ENCODE results near the gene SLC44A3. TPM values are rescaled to one million over a fixed set of nuclear protein-coding genes. Genes with fewer than 3 reads are reported as not detected.

Gene SLC44A3
- total and polyA plus RNA-seq, 2 of the 13 experiments (the other 11 are each of a cell fraction or from before 2014, with no cell fraction given): 6.8 to 14.1 TPM

DNA sequence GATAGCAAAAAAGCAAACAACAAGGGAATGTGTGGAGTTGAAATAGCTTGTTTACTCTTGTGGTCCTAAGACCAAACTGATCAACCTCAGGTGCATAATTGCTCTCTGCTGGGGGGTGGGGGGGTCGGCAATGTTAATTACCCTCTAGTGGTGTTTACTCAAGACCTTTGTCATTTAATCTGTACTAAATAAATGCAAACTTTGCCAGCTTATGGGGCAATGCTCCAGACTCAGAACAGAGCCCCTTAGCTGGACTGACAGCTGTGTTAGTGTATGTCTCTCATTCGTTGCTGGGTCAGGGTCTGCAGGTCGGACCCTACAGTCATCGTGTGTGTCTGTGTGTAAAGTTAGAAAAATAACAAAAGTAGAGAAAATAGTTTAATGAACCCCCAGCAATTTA is 7.2 kb upstream of the SLC44A3 start:
- H3K9me3 ChIP-seq (ENCODE audit: low read length): peaks cover 17% of the 10 kb centered on the region
- no peaks in the 10 kb centered on the region for H3K27me3 ChIP-seq (ENCODE audit: control insufficient read depth in 1 of 2, insufficient read depth in 2 of 2, low read length in 2 of 2)
- TF ChIP-seq SIN3B (IDR thresholded peaks at IDR 0.05; ENCODE audit: low read length): no peak
- TF ChIP-seq FOXA1 (IDR thresholded peaks at IDR 0.05): no peak
- TF ChIP-seq FOXA1 (CRISPR knock-in tag; IDR thresholded peaks at IDR 0.05): peak; percentile 7; the same call in 1 of the 2 replicates
- TF ChIP-seq, protein P1, sequence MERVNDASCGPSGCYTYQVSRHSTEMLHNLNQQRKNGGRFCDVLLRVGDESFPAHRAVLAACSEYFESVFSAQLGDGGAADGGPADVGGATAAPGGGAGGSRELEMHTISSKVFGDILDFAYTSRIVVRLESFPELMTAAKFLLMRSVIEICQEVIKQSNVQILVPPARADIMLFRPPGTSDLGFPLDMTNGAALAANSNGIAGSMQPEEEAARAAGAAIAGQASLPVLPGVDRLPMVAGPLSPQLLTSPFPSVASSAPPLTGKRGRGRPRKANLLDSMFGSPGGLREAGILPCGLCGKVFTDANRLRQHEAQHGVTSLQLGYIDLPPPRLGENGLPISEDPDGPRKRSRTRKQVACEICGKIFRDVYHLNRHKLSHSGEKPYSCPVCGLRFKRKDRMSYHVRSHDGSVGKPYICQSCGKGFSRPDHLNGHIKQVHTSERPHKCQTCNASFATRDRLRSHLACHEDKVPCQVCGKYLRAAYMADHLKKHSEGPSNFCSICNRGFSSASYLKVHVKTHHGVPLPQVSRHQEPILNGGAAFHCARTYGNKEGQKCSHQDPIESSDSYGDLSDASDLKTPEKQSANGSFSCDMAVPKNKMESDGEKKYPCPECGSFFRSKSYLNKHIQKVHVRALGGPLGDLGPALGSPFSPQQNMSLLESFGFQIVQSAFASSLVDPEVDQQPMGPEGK (CRISPR knock-in tag; IDR thresholded peaks at IDR 0.05): peak; percentile 35
- peak; percentile 93 for TF ChIP-seq ZNF253 (CRISPR knock-in tag; IDR thresholded peaks at IDR 0.05; ENCODE audit: borderline replicate concordance)
- TF ChIP-seq, protein P2, sequence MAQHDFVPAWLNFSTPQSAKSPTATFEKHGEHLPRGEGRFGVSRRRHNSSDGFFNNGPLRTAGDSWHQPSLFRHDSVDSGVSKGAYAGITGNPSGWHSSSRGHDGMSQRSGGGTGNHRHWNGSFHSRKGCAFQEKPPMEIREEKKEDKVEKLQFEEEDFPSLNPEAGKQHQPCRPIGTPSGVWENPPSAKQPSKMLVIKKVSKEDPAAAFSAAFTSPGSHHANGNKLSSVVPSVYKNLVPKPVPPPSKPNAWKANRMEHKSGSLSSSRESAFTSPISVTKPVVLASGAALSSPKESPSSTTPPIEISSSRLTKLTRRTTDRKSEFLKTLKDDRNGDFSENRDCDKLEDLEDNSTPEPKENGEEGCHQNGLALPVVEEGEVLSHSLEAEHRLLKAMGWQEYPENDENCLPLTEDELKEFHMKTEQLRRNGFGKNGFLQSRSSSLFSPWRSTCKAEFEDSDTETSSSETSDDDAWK (CRISPR knock-in tag; IDR thresholded peaks at IDR 0.05): no peak
- H3K9ac ChIP-seq (ENCODE audit: insufficient read depth, low read depth, low read length): no peak overlapping the region
- H3K79me2 ChIP-seq (ENCODE audit: insufficient read depth, low read length): no peaks in the 10 kb centered on the region
- FAIRE-seq (no peak), ATAC-seq (no peak), DNase-seq (ENCODE audit: low spot score) (no peak)
- intact Hi-C loops (cut with micrococcal nuclease; ENCODE audit: unreplicated experiment): no loop called here
- no peaks in the 10 kb centered on the region for H3K36me3 ChIP-seq (replicated peaks in 1 of 2; ENCODE audit: control insufficient read depth in 1 of 2, insufficient read depth in 2 of 2, low read length in 2 of 2)
- no peak overlapping the region for H3K4me2 ChIP-seq (ENCODE audit: low read depth, low read length)
- CTCF ChIA-PET (ENCODE audit: low intra/inter-chr PET ratio, low total read pairs): no interaction called here
- WGBS (ENCODE audit: low lambda C conversion rate): 66% methylated on average over 4 of the region's 4 CpGs
- H3K27ac ChIP-seq (ENCODE audit: extremely low read length, insufficient read depth, low read length): no peak overlapping the region
- no peaks in the 10 kb centered on the region for H4K20me1 ChIP-seq (ENCODE audit: insufficient read depth, low read length)
- POLR2A ChIA-PET: no interaction called here
- peaks cover 22% of the 10 kb centered on the region for H3K4me1 ChIP-seq (ENCODE audit: insufficient read depth, low read length)
- no TSS peak for BruUV-seq (replicated peaks)
- H3K4me3 ChIP-seq (replicated peaks in 1 of 3; ENCODE audit: insufficient read depth in 1 of 3, low read depth in 2 of 3, low read length in 3 of 3): no peak overlapping the region
- in situ Hi-C loops (cut with HindIII; ENCODE audit: extremely low pct_ligation_motif_present, low pct_unique_long_range_greater_than_20kb): no loop called here
- no peak overlapping the region for H2AFZ ChIP-seq (ENCODE audit: low read length)

DNA sequence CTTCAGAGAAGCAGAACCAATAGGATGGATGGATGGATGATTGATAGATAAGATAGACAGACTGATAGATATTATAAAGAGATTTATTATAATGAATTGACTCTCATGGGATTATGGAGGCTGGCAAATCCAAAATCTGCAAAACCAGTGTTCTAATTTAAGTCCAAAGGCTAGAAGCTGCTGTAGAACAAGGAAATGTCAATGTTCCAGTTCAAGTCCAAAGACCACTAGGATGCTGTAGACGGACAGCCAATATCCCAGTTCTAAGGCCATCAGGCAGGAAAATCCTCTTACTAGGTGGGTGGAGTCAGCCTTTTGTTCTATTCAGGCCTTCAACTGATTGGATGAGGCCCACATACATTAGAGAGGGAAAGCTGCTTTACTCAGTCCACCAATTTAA is 4.1 kb upstream of the SLC44A3 start:
- in situ Hi-C loops (cut with HindIII; ENCODE audit: extremely low pct_ligation_motif_present, low pct_unique_long_range_greater_than_20kb) (no loop called here), intact Hi-C loops (cut with micrococcal nuclease; ENCODE audit: unreplicated experiment) (no loop called here)
- no TSS peak for BruUV-seq (replicated peaks)
- Histone ChIP-seq H3K27ac (ENCODE audit: extremely low read length, insufficient read depth, low read length) (no peak overlapping the region), H2AFZ (ENCODE audit: low read length) (no peak overlapping the region), H3K4me3 (replicated peaks in 1 of 3; ENCODE audit: insufficient read depth in 1 of 3, low read depth in 2 of 3, low read length in 3 of 3) (no peak overlapping the region), H3K4me2 (ENCODE audit: low read depth, low read length) (no peak overlapping the region), H3K27me3 (ENCODE audit: control insufficient read depth in 1 of 2, insufficient read depth in 2 of 2, low read length in 2 of 2) (no peaks in the 10 kb centered on the region; a peak in 1 of 5 replicates), H4K20me1 (ENCODE audit: insufficient read depth, low read length) (no peaks in the 10 kb centered on the region), H3K9me3 (ENCODE audit: low read length) (peaks cover 17% of the 10 kb centered on the region), H3K79me2 (ENCODE audit: insufficient read depth, low read length) (no peaks in the 10 kb centered on the region), H3K4me1 (ENCODE audit: insufficient read depth, low read length) (peaks cover 25% of the 10 kb centered on the region), H3K9ac (ENCODE audit: insufficient read depth, low read depth, low read length) (no peak overlapping the region), H3K36me3 (replicated peaks in 1 of 2; ENCODE audit: control insufficient read depth in 1 of 2, insufficient read depth in 2 of 2, low read length in 2 of 2) (no peaks in the 10 kb centered on the region)
- FAIRE-seq: no peak
- no peak for ATAC-seq
- ChIA-PET POLR2A (no interaction called here), CTCF (ENCODE audit: low intra/inter-chr PET ratio, low total read pairs) (no interaction called here)
- WGBS (ENCODE audit: low lambda C conversion rate): 33% methylated on average over 1 of the region's 1 CpG
- TF ChIP-seq ZNF564 (CRISPR knock-in tag; IDR thresholded peaks at IDR 0.05) (peak; percentile 98), HNF4A (CRISPR knock-in tag; IDR thresholded peaks at IDR 0.05) (peak; percentile 51), ZC3H4 (CRISPR knock-in tag; IDR thresholded peaks at IDR 0.05; ENCODE audit: borderline replicate concordance) (no peak)
- TF ChIP-seq, protein P3, sequence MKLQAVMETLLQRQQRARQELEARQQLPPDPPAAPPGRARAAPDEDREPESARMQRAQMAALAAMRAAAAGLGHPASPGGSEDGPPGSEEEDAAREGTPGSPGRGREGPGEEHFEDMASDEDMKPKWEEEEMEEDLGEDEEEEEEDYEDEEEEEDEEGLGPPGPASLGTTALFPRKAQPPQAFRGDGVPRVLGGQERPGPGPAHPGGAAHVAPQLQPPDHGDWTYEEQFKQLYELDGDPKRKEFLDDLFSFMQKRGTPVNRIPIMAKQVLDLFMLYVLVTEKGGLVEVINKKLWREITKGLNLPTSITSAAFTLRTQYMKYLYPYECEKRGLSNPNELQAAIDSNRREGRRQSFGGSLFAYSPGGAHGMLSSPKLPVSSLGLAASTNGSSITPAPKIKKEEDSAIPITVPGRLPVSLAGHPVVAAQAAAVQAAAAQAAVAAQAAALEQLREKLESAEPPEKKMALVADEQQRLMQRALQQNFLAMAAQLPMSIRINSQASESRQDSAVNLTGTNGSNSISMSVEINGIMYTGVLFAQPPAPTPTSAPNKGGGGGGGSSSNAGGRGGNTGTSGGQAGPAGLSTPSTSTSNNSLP (IDR thresholded peaks at IDR 0.05; ENCODE audit: low read depth, low read length): no peak
- TF ChIP-seq, protein P4, sequence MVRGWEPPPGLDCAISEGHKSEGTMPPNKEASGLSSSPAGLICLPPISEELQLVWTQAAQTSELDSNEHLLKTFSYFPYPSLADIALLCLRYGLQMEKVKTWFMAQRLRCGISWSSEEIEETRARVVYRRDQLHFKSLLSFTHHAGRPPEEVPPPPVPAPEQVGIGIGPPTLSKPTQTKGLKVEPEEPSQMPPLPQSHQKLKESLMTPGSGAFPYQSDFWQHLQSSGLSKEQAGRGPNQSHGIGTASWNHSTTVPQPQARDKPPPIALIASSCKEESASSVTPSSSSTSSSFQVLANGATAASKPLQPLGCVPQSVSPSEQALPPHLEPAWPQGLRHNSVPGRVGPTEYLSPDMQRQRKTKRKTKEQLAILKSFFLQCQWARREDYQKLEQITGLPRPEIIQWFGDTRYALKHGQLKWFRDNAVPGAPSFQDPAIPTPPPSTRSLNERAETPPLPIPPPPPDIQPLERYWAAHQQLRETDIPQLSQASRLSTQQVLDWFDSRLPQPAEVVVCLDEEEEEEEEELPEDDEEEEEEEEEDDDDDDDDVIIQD (CRISPR knock-in tag; IDR thresholded peaks at IDR 0.05; ENCODE audit: low read depth): peak; percentile 15; the same call in 1 of the 2 replicates
- DNase-seq (ENCODE audit: low spot score): no peak

All from HepG2 (cell line).